ENCODE data around the gene TMEM169.

The TMEM169 gene

GRCh38 chr2:216081487-216082116, at the start of gene TMEM169, which contains the start of gene PECR:
Gene TMEM169, plus strand, starts transcription at chr2:216081919. Its CDS starts 14,045 bp downstream, at chr2:216095964.
Gene PECR, minus strand, starts transcription at chr2:216081809. Its CDS starts 68 bp downstream, at chr2:216081741.
- no peak for FAIRE-seq

- FAIRE-seq = no peak
Measured at GRCh38 chr2:216031960-216032689, 49.6 kb upstream of the TMEM169 start.

- FAIRE-seq = no peak
Measured at GRCh38 chr2:216033403-216033802, 48.3 kb upstream of the TMEM169 start.

GRCh38 chr2:216034065-216034464, 47.7 kb upstream of the TMEM169 start:
- no peak for FAIRE-seq

- no peak for FAIRE-seq
Measured at GRCh38 chr2:216039918-216040317, 41.8 kb upstream of the TMEM169 start.

GRCh38 chr2:216041438-216041837, 40.3 kb upstream of the TMEM169 start:
- FAIRE-seq = no peak

- FAIRE-seq = no peak
Measured at GRCh38 chr2:216043949-216044348, 37.8 kb upstream of the TMEM169 start.

- no peak for FAIRE-seq
Measured at GRCh38 chr2:216044883-216045486, 36.7 kb upstream of the TMEM169 start.

GRCh38 chr2:216047397-216047796, 34.3 kb upstream of the TMEM169 start:
- FAIRE-seq = no peak

GRCh38 chr2:216049452-216049851, 32.3 kb upstream of the TMEM169 start:
- no peak for FAIRE-seq

- no peak for FAIRE-seq
Measured at GRCh38 chr2:216051350-216051749, 30.4 kb upstream of the TMEM169 start.

- FAIRE-seq = no peak
Measured at GRCh38 chr2:216052420-216052819, 29.3 kb upstream of the TMEM169 start.

GRCh38 chr2:216055680-216056079, 26.0 kb upstream of the TMEM169 start:
- no peak for FAIRE-seq

GRCh38 chr2:216056739-216057138, 25.0 kb upstream of the TMEM169 start:
- peak; percentile 71 for FAIRE-seq

- no peak for FAIRE-seq
Measured at GRCh38 chr2:216057688-216058193, 24.0 kb upstream of the TMEM169 start.

GRCh38 chr2:216059233-216059834, 22.4 kb upstream of the TMEM169 start:
- no peak for FAIRE-seq

GRCh38 chr2:216064014-216064630, 17.6 kb upstream of the TMEM169 start:
- no peak for FAIRE-seq

GRCh38 chr2:216064665-216065064, 17.1 kb upstream of the TMEM169 start:
- FAIRE-seq = no peak

- no peak for FAIRE-seq
Measured at GRCh38 chr2:216066230-216066629, 15.5 kb upstream of the TMEM169 start.

- no peak for FAIRE-seq
Measured at GRCh38 chr2:216069028-216069427, 12.7 kb upstream of the TMEM169 start.

GRCh38 chr2:216070195-216070594, 11.5 kb upstream of the TMEM169 start:
- no peak for FAIRE-seq

GRCh38 chr2:216071111-216071851, 10.4 kb upstream of the TMEM169 start:
- no peak for FAIRE-seq

Data from colon (tissue), 2 donors.